Dedifferentiated amniotic fluid mesenchymal stem cell (primary cell): ENCODE measurements around the gene ARMC2.
A peak's percentile ranks its signal among the peaks of the same experiment; 100 is the strongest.
"Not testable (repeated sequence)": the region's sequence is repeated elsewhere in the genome, so short reads cannot be mapped to it uniquely, and the experiment has no call there.

Experiments used
- DNase-seq: peaks from one replicate; pipeline ENCODE4 v3.0.0-alpha.2; 2016; ENCODE audit errors: extremely low spot score

ARMC2 gene

GRCh38 chr6:108848116-108848868 is at the start of gene ARMC2:
Gene ARMC2 (plus strand): TSS chr6:108848422. CDS start chr6:108854268, 5,846 bp downstream.
- peak; percentile 80 for DNase-seq

GRCh38 chr6:108798670-108799353 is 49.4 kb upstream of the ARMC2 start:
- no peak for DNase-seq

GRCh38 chr6:108799354-108799717 is 48.9 kb upstream of the ARMC2 start:
- no peak for DNase-seq

- DNase-seq = no peak
These were observed 48.4 kb upstream of the ARMC2 start for GRCh38 chr6:108799791-108800190.

GRCh38 chr6:108800427-108800864 is 47.8 kb upstream of the ARMC2 start:
- no peak for DNase-seq

GRCh38 chr6:108801366-108801765 is 46.9 kb upstream of the ARMC2 start:
- no peak for DNase-seq

GRCh38 chr6:108803982-108804490 is 44.2 kb upstream of the ARMC2 start:
- no peak for DNase-seq

GRCh38 chr6:108804956-108805355 is 43.3 kb upstream of the ARMC2 start:
- no peak for DNase-seq

GRCh38 chr6:108805611-108806167 is 42.5 kb upstream of the ARMC2 start:
- no peak for DNase-seq

GRCh38 chr6:108806171-108806570 is 42.1 kb upstream of the ARMC2 start:
- no peak for DNase-seq

- DNase-seq = no peak
These were observed 41.6 kb upstream of the ARMC2 start for GRCh38 chr6:108806665-108807064.

GRCh38 chr6:108807928-108808327 is 40.3 kb upstream of the ARMC2 start:
- no peak for DNase-seq

- DNase-seq = no peak
These were observed 39.0 kb upstream of the ARMC2 start for GRCh38 chr6:108809211-108809610.

GRCh38 chr6:108810057-108810643 is 38.1 kb upstream of the ARMC2 start:
- no peak for DNase-seq

GRCh38 chr6:108811490-108811889 is 36.7 kb upstream of the ARMC2 start:
- no peak for DNase-seq

GRCh38 chr6:108813218-108813617 is 35.0 kb upstream of the ARMC2 start:
- not testable (repeated sequence) for DNase-seq

GRCh38 chr6:108817276-108817675 is 30.9 kb upstream of the ARMC2 start:
- DNase-seq = not testable (repeated sequence)

- DNase-seq = no peak
These were observed 28.2 kb upstream of the ARMC2 start for GRCh38 chr6:108820006-108820405.

GRCh38 chr6:108822401-108822800 is 25.8 kb upstream of the ARMC2 start:
- DNase-seq = no peak

GRCh38 chr6:108825326-108825725 is 22.9 kb upstream of the ARMC2 start:
- DNase-seq = no peak

- DNase-seq = peak; percentile 31
These were observed 17.1 kb upstream of the ARMC2 start for GRCh38 chr6:108831104-108831503.

GRCh38 chr6:108832738-108833137 is 15.5 kb upstream of the ARMC2 start:
- peak; percentile 11 for DNase-seq
